GF-D8 (cell line): ENCODE data around the gene BAIAP2L2.
"Not testable (repeated sequence)": the region's sequence is repeated elsewhere in the genome, so short reads cannot be mapped to it uniquely, and the experiment has no call there.

ENCODE experiments used
- DNase-seq: peaks from one replicate; lab custom pipeline; 2025; lab: John Stamatoyannopoulos, UW

Gene BAIAP2L2

GRCh38 chr22:38129021-38129420 is 18.5 kb upstream of the BAIAP2L2 start:
- no peak for DNase-seq

- no peak for DNase-seq
Observed at GRCh38 chr22:38127869-38128268, 17.4 kb upstream of the BAIAP2L2 start.

- no peak for DNase-seq
Observed at GRCh38 chr22:38126928-38127668, 16.6 kb upstream of the BAIAP2L2 start.

- DNase-seq, result no peak
Observed at GRCh38 chr22:38125751-38126201, 15.3 kb upstream of the BAIAP2L2 start.

- no peak for DNase-seq
Observed at GRCh38 chr22:38125038-38125610, 14.6 kb upstream of the BAIAP2L2 start.

GRCh38 chr22:38124236-38124974 is 13.9 kb upstream of the BAIAP2L2 start:
- no peak for DNase-seq

- DNase-seq, result no peak
Observed at GRCh38 chr22:38122616-38123015, 12.1 kb upstream of the BAIAP2L2 start.

- no peak for DNase-seq
Observed at GRCh38 chr22:38120359-38121110, 10.1 kb upstream of the BAIAP2L2 start.

- not testable (repeated sequence) for DNase-seq
Observed at GRCh38 chr22:38118747-38119146, 8.3 kb upstream of the BAIAP2L2 start.

- no peak for DNase-seq
Observed at GRCh38 chr22:38118182-38118581, 7.7 kb upstream of the BAIAP2L2 start.

GRCh38 chr22:38117556-38117955 is 7.1 kb upstream of the BAIAP2L2 start:
- not testable (repeated sequence) for DNase-seq

- DNase-seq, result no peak
Observed at GRCh38 chr22:38115423-38116205, 5.1 kb upstream of the BAIAP2L2 start.

GRCh38 chr22:38114484-38115398 is 4.3 kb upstream of the BAIAP2L2 start:
- no peak for DNase-seq

- no peak for DNase-seq
Observed at GRCh38 chr22:38112381-38112780, 1.9 kb upstream of the BAIAP2L2 start.

- DNase-seq, result no peak
Observed at GRCh38 chr22:38111925-38112355, 1.5 kb upstream of the BAIAP2L2 start.

- no peak for DNase-seq
Observed at GRCh38 chr22:38110863-38111852, 674 bp upstream of the BAIAP2L2 start.

GRCh38 chr22:38109371-38110001 is 998 bp downstream of the BAIAP2L2 start:
- DNase-seq, result no peak

- DNase-seq, result no peak
Observed at GRCh38 chr22:38108561-38109319, 1.7 kb downstream of the BAIAP2L2 start.
